ENCODE results near the gene IL17REL. TPM values are rescaled to one million over a fixed set of nuclear protein-coding genes. Genes with fewer than 3 reads are reported as not detected.

IL17REL gene
- total RNA-seq, 4 donors from 2014 or later: 0.12 to 0.26 TPM; not detected in 2

- no peak for DNase-seq
- Histone ChIP-seq H3K27ac (no peak overlapping the region), H3K36me3 (no peaks in the 10 kb centered on the region), H3K4me1 (peaks cover 0 to 11% of the 10 kb centered on the region in 2 donors), H3K9me3 (no peaks in the 10 kb centered on the region), H3K4me3 (no peak overlapping the region), H3K27me3 (peaks cover 24 to 33% of the 10 kb centered on the region in 2 donors)
- TF ChIP-seq CTCF (IDR thresholded peaks at IDR 0.05): no peak
- TF ChIP-seq POLR2A (IDR thresholded peaks at IDR 0.05): no peak
- intact Hi-C loops (cut with DNase I; ENCODE audit: low total_unique reads): no loop called here
Observed at GRCh38 chr22:50014655-50015401, 2.3 kb upstream of the IL17REL start.

- no peak for TF ChIP-seq POLR2A (IDR thresholded peaks at IDR 0.05)
- TF ChIP-seq CTCF (IDR thresholded peaks at IDR 0.05): no peak
- H3K4me1 ChIP-seq: peaks cover 0 to 11% of the 10 kb centered on the region in 2 donors
- H3K27me3 ChIP-seq: peaks cover 24 to 33% of the 10 kb centered on the region in 2 donors
- DNase-seq: no peak
- intact Hi-C loops (cut with DNase I; ENCODE audit: low total_unique reads): no loop called here
- no peaks in the 10 kb centered on the region for H3K9me3 ChIP-seq
- H3K27ac ChIP-seq: no peak overlapping the region
- H3K4me3 ChIP-seq: no peak overlapping the region
- H3K36me3 ChIP-seq: no peaks in the 10 kb centered on the region
Observed at GRCh38 chr22:50014053-50014501, 1.5 kb upstream of the IL17REL start.

- Histone ChIP-seq H3K27ac (no peak overlapping the region), H3K36me3 (no peaks in the 10 kb centered on the region), H3K9me3 (no peaks in the 10 kb centered on the region), H3K4me3 (no peak overlapping the region), H3K27me3 (peaks cover 24 to 33% of the 10 kb centered on the region in 2 donors), H3K4me1 (peaks cover 0 to 11% of the 10 kb centered on the region in 2 donors)
- intact Hi-C loops (cut with DNase I; ENCODE audit: low total_unique reads): no loop called here
- no peak for TF ChIP-seq POLR2A (IDR thresholded peaks at IDR 0.05)
- TF ChIP-seq CTCF (IDR thresholded peaks at IDR 0.05): no peak
- no peak for DNase-seq
Observed at GRCh38 chr22:50011447-50012210, 936 bp downstream of the IL17REL start.

GRCh38 chr22:50010676-50011446, 1.7 kb downstream of the IL17REL start:
- H3K27ac ChIP-seq: no peak overlapping the region
- intact Hi-C loops (cut with DNase I; ENCODE audit: low total_unique reads): no loop called here
- H3K36me3 ChIP-seq: no peaks in the 10 kb centered on the region
- H3K9me3 ChIP-seq: no peaks in the 10 kb centered on the region
- no peak overlapping the region for H3K4me3 ChIP-seq
- TF ChIP-seq POLR2A (IDR thresholded peaks at IDR 0.05) (no peak), CTCF (IDR thresholded peaks at IDR 0.05) (no peak)
- no peak for DNase-seq
- peaks cover 24 to 33% of the 10 kb centered on the region in 2 donors for H3K27me3 ChIP-seq
- peaks cover 0 to 11% of the 10 kb centered on the region in 2 donors for H3K4me1 ChIP-seq
